AG10803 (cell line): ENCODE measurements around the gene ZC3H13.
A peak's percentile ranks its signal among the peaks of the same experiment; 100 is the strongest.

ENCODE experiments used
- DNase-seq: peaks from one replicate; pipeline ENCODE4 v3.0.0; 2010; ENCODE audit warnings: low read depth
- H3K4me3 ChIP-seq: 2 replicates; pipeline ENCODE4 v1.5.1; 2011; ENCODE audit warnings: mild to moderate bottlenecking, low read length, control low read depth
- CTCF ChIP-seq: conservative IDR thresholded peaks from 2 replicates; pipeline ENCODE4 v1.5.1; 2011; ENCODE audit warnings: mild to moderate bottlenecking, low read length, control low read depth, inconsistent platforms

ZC3H13 gene

GRCh38 chr13:45921162-45921736 is 131.3 kb downstream of the ZC3H13 start:
- DNase-seq, result no peak
- H3K4me3 ChIP-seq, result no peak overlapping the region
- TF ChIP-seq CTCF, result no peak

DNA sequence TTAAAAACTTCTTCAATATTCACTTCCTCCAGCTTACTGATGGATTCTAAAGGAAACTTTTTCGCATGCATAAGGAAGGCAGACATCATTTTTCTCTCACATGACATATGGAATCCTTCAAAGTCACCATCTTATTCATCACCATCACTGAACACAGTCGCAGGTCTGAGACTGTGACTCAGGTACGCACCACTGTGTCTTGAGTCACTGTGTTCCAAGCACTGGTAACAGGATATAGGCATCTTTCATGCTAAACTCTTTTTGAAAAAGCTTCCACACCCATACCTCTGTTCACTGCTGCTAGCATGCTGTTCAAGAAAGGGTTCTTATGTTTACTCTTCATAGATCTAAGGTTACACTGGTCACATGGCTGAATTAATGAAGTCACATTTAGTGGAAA is 133.9 kb downstream of the ZC3H13 start:
- no peak for DNase-seq
- no peak for TF ChIP-seq CTCF
- H3K4me3 ChIP-seq, result no peak overlapping the region

GRCh38 chr13:45917019-45917418 is 135.5 kb downstream of the ZC3H13 start:
- H3K4me3 ChIP-seq, result no peak overlapping the region
- no peak for DNase-seq
- no peak for TF ChIP-seq CTCF

DNA sequence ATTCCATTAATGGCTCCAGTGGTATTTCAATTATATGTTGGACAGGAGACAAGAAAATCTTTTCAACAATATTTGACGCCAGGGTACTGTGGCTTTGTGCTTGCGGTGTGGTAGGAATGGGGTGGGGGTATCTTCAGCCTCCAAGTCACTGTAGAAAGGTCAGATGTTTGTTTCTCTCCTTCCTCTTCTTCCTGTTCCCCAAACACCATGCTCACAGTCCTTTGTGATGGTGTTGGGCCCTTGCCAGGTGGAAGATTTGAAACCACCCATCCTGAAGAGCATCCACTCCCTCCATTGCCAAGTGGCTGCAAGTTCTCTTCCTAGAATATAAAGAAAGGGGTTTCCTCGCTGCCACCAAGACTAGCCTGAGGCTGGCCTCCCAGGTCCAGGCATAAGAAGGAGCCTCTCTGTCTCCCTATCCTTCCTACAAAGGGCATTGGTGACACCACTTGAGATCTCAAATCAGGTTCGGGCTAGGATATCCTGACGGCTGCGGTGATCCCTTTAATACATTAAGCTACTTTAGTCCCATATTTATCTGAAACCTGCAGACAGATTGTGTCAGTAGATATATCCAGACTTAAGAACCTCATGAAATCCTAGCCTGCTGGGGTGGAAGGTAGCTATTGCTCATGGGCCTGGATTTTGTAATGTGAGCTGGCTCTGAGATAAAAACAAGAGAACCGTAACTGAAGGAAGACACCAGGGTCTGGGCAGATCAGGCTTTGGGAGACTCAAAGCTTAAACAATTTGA is 136.7 kb downstream of the ZC3H13 start:
- TF ChIP-seq CTCF, result no peak
- no peak for DNase-seq
- no peak overlapping the region for H3K4me3 ChIP-seq

- no peak overlapping the region for H3K4me3 ChIP-seq
- TF ChIP-seq CTCF, result no peak
- peak; percentile 9 for DNase-seq
Measured at GRCh38 chr13:45909673-45910072, 142.9 kb downstream of the ZC3H13 start.

DNA sequence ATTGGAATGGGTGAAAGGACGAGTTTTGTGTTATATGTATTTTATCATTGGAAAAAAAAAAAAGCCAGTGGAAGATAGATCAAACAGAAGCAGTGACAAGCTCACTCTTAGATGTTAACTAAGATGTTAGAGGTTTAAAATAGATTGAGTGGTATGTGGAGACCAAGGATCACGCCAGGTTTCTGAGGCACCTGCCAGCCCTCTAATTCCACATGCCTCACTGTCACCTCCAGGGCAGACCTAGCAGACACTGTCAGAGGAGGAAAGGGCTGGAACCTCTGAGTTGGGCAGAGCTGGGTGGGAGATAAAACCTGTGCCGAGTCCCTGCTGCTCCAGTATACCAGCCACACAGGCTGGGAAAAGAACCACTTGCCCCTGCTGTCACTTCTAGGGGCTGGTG is 143.5 kb downstream of the ZC3H13 start:
- DNase-seq, result no peak
- no peak for TF ChIP-seq CTCF
- H3K4me3 ChIP-seq, result no peak overlapping the region

DNA sequence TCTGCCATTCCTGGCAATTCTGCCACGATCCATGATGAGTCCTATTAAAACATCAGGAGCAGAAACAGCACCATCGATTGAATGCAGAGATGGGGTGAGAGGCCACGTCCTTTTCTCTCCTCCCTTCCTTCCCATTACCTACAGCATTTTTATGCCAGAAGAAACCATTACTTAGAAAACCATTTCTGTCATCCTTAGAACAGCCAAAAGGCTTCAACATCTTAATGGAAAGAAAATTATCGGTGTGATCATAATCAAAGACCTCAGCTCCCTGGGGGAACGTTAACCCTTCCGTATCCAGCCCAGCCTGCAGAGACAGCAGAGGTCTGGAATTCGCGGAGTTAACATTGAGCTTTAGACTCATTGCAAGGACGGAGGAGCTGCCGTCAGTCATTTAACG is 145.0 kb downstream of the ZC3H13 start:
- no peak for DNase-seq
- TF ChIP-seq CTCF, result no peak

More for the DNA sequence above, 145.0 kb downstream of the ZC3H13 start:
- H3K4me3 ChIP-seq, result no peak overlapping the region
